GM12891 (cell line): ENCODE data around the gene TEX9.
"Not testable (repeated sequence)": the region's sequence is repeated elsewhere in the genome, so short reads cannot be mapped to it uniquely, and the experiment has no call there.

Experiments used
- POLR2A ChIP-seq: IDR thresholded peaks from 2 replicates; pipeline ENCODE4 v1.6.1; 2011; ENCODE audit warnings: low read depth, low read length, control low read depth
- POLR2AphosphoS5 ChIP-seq: IDR thresholded peaks from 2 replicates; pipeline ENCODE4 v1.6.1; 2011; ENCODE audit warnings: low read depth, low read length, control low read depth
- SPI1 ChIP-seq: IDR thresholded peaks from 2 replicates; pipeline ENCODE4 v1.6.1; 2011; ENCODE audit warnings: low read depth, low read length, control low read depth
- TAF1 ChIP-seq: IDR thresholded peaks from 2 replicates; pipeline ENCODE4 v1.6.1; 2011; ENCODE audit warnings: low read depth, low read length, control low read depth

- not testable (repeated sequence) for TF ChIP-seq TAF1, POLR2A, POLR2AphosphoS5, SPI1
Measured at GRCh38 chr15:56316561-56316960, 48.7 kb upstream of the TEX9 start.
